ENCODE measurements around the gene UPB1. TPM values are rescaled to one million over a fixed set of nuclear protein-coding genes. Genes with fewer than 3 reads are reported as not detected.

Gene UPB1
- total RNA-seq, 1 donor from 2014 or later = 0.24 TPM

GRCh38 chr22:24453853-24454252 is 41.3 kb upstream of the UPB1 start:
- H3K9me3 Mint-ChIP-seq = no peaks in the 10 kb centered on the region
- H3K36me3 Mint-ChIP-seq = no peaks in the 10 kb centered on the region
- no peak overlapping the region for H3K4me3 Mint-ChIP-seq
- DNase-seq (ENCODE audit: extremely low spot score, unreplicated experiment) = no peak
- H3K27me3 Mint-ChIP-seq = peaks cover 4% of the 10 kb centered on the region
- H3K4me1 Mint-ChIP-seq (ENCODE audit: unreplicated experiment) = peaks cover 12% of the 10 kb centered on the region
- no peak for TF ChIP-seq CTCF (conservative IDR thresholded peaks at IDR 0.05)
- H3K27ac Mint-ChIP-seq = no peak overlapping the region

- H3K36me3 Mint-ChIP-seq = no peaks in the 10 kb centered on the region
- no peak overlapping the region for H3K27ac Mint-ChIP-seq
- TF ChIP-seq CTCF (conservative IDR thresholded peaks at IDR 0.05) = no peak
- H3K9me3 Mint-ChIP-seq = no peaks in the 10 kb centered on the region
- H3K4me3 Mint-ChIP-seq = no peak overlapping the region
- DNase-seq (ENCODE audit: extremely low spot score, unreplicated experiment) = no peak
- peaks cover 4% of the 10 kb centered on the region for H3K27me3 Mint-ChIP-seq
- peaks cover 14% of the 10 kb centered on the region for H3K4me1 Mint-ChIP-seq (ENCODE audit: unreplicated experiment)
Measured at GRCh38 chr22:24455039-24455438, 40.1 kb upstream of the UPB1 start.

GRCh38 chr22:24455751-24456426 is 39.2 kb upstream of the UPB1 start:
- Mint-ChIP-seq H3K36me3 (no peaks in the 10 kb centered on the region), H3K4me1 (ENCODE audit: unreplicated experiment) (peaks cover 13% of the 10 kb centered on the region), H3K9me3 (no peaks in the 10 kb centered on the region), H3K27me3 (peaks cover 4% of the 10 kb centered on the region), H3K27ac (no peak overlapping the region), H3K4me3 (no peak overlapping the region)
- DNase-seq (ENCODE audit: extremely low spot score, unreplicated experiment) = no peak
- TF ChIP-seq CTCF (conservative IDR thresholded peaks at IDR 0.05) = no peak

GRCh38 chr22:24457894-24458420 is 37.2 kb upstream of the UPB1 start:
- Mint-ChIP-seq H3K27ac (no peak overlapping the region), H3K36me3 (no peaks in the 10 kb centered on the region), H3K9me3 (no peaks in the 10 kb centered on the region), H3K4me3 (no peak overlapping the region), H3K4me1 (ENCODE audit: unreplicated experiment) (peaks cover 14% of the 10 kb centered on the region), H3K27me3 (peaks cover 4% of the 10 kb centered on the region)
- TF ChIP-seq CTCF (conservative IDR thresholded peaks at IDR 0.05) = no peak
- DNase-seq (ENCODE audit: extremely low spot score, unreplicated experiment) = no peak

- Mint-ChIP-seq H3K4me3 (no peak overlapping the region), H3K27me3 (no peaks in the 10 kb centered on the region), H3K36me3 (no peaks in the 10 kb centered on the region), H3K4me1 (ENCODE audit: unreplicated experiment) (peaks cover 14% of the 10 kb centered on the region), H3K27ac (peak overlapping the region; percentile 17), H3K9me3 (no peaks in the 10 kb centered on the region)
- no peak for DNase-seq (ENCODE audit: extremely low spot score, unreplicated experiment)
- TF ChIP-seq CTCF (conservative IDR thresholded peaks at IDR 0.05) = no peak
Measured at GRCh38 chr22:24459911-24460310, 35.2 kb upstream of the UPB1 start.

All from type B pancreatic cell (in vitro differentiated cells).